ENCODE data around the gene BACH2. TPM values are rescaled to one million over a fixed set of nuclear protein-coding genes. Genes with fewer than 3 reads are reported as not detected.
"Not testable (repeated sequence)": the region's sequence is repeated elsewhere in the genome, so short reads cannot be mapped to it uniquely, and the experiment has no call there.

BACH2 gene
- total RNA-seq (3.2 and 5.6 TPM in 2 replicates), polyA plus RNA-seq (4.6 and 5.4 TPM in 2 replicates)

GRCh38 chr6:90296341-90297114 lies at the start of gene BACH2:
Gene BACH2 (minus strand): TSS chr6:90296843. CDS start chr6:90008844, 287,999 bp downstream.
- Histone ChIP-seq H3K36me3 (no peaks in the 10 kb centered on the region), H3K27ac (peak within 1 kb of the TSS; percentile 62), H3K4me1 (ENCODE audit: low read depth) (peaks cover 26% of the 10 kb centered on the region), H3K4me3 (peak within 1 kb of the TSS; percentile 87), H3K27me3 (peaks cover 21% of the 10 kb centered on the region), H3K9me3 (ENCODE audit: low read depth) (no peaks in the 10 kb centered on the region)
- peak; percentile 89 to 96 for DNase-seq (ENCODE audit: low read depth in 1 of 2, low spot score in 1 of 2)
- TF ChIP-seq CTCF (IDR thresholded peaks at IDR 0.05; ENCODE audit: low read depth, low read length): no peak

GRCh38 chr6:90343576-90343975 lies 46.9 kb upstream of the BACH2 start:
- TF ChIP-seq CTCF (IDR thresholded peaks at IDR 0.05; ENCODE audit: low read depth, low read length): peak; percentile 10
- Histone ChIP-seq H3K4me1 (ENCODE audit: low read depth) (peaks cover 12% of the 10 kb centered on the region), H3K36me3 (no peaks in the 10 kb centered on the region), H3K9me3 (ENCODE audit: low read depth) (no peaks in the 10 kb centered on the region), H3K27ac (no peak overlapping the region), H3K27me3 (no peaks in the 10 kb centered on the region), H3K4me3 (no peak overlapping the region)
- DNase-seq (ENCODE audit: low read depth in 1 of 2, low spot score in 1 of 2): peak in 1 of 2 donors; percentile 49

- Histone ChIP-seq H3K4me3 (no peak overlapping the region), H3K36me3 (no peaks in the 10 kb centered on the region), H3K27me3 (no peaks in the 10 kb centered on the region), H3K27ac (no peak overlapping the region), H3K9me3 (ENCODE audit: low read depth) (no peaks in the 10 kb centered on the region), H3K4me1 (ENCODE audit: low read depth) (no peaks in the 10 kb centered on the region)
- TF ChIP-seq CTCF (IDR thresholded peaks at IDR 0.05; ENCODE audit: low read depth, low read length): no peak
- DNase-seq (ENCODE audit: low read depth in 1 of 2, low spot score in 1 of 2): peak in 1 of 2 donors; percentile 36
These were observed 41.8 kb upstream of the BACH2 start for GRCh38 chr6:90338409-90338808.

GRCh38 chr6:90336388-90336947 lies 39.8 kb upstream of the BACH2 start:
- no peak for TF ChIP-seq CTCF (IDR thresholded peaks at IDR 0.05; ENCODE audit: low read depth, low read length)
- Histone ChIP-seq H3K36me3 (no peaks in the 10 kb centered on the region), H3K4me3 (no peak overlapping the region), H3K9me3 (ENCODE audit: low read depth) (no peaks in the 10 kb centered on the region), H3K4me1 (ENCODE audit: low read depth) (no peaks in the 10 kb centered on the region), H3K27me3 (no peaks in the 10 kb centered on the region), H3K27ac (no peak overlapping the region)
- DNase-seq (ENCODE audit: low read depth in 1 of 2, low spot score in 1 of 2): no peak

- Histone ChIP-seq H3K27me3 (no peaks in the 10 kb centered on the region), H3K4me3 (no peak overlapping the region), H3K36me3 (no peaks in the 10 kb centered on the region), H3K9me3 (ENCODE audit: low read depth) (no peaks in the 10 kb centered on the region), H3K4me1 (ENCODE audit: low read depth) (peaks cover 12% of the 10 kb centered on the region), H3K27ac (no peak overlapping the region)
- DNase-seq (ENCODE audit: low read depth in 1 of 2, low spot score in 1 of 2): no peak
- TF ChIP-seq CTCF (IDR thresholded peaks at IDR 0.05; ENCODE audit: low read depth, low read length): no peak
These were observed 37.3 kb upstream of the BACH2 start for GRCh38 chr6:90333928-90334327.

GRCh38 chr6:90332978-90333543 lies 36.4 kb upstream of the BACH2 start:
- DNase-seq (ENCODE audit: low read depth in 1 of 2, low spot score in 1 of 2); H3K4me3 ChIP-seq; H3K27me3 ChIP-seq; H3K27ac ChIP-seq; H3K36me3 ChIP-seq; H3K9me3 ChIP-seq (ENCODE audit: low read depth): not testable (repeated sequence)
- H3K4me1 ChIP-seq (ENCODE audit: low read depth): peaks cover 14% of the 10 kb centered on the region
